Thymus (tissue), 11 donors: ENCODE data around the gene ZNF333. TPM values are rescaled to one million over a fixed set of nuclear protein-coding genes. Genes with fewer than 3 reads are reported as not detected.

Experiments used
- DNase-seq, 9 donors: peaks; one replicate each; pipeline ENCODE4 v3.0.0-alpha.2; 2013; ENCODE audit warnings: low spot score in 9 of 9, low read depth in 6 of 9, missing footprints in 1 of 9
- H3K27ac ChIP-seq, 2 donors: one replicate each; pipeline ENCODE4 v1.5.1; 2013; ENCODE audit warnings: control low read depth in 1 of 2, low read depth in 1 of 2, low read length in 1 of 2, mild to moderate bottlenecking in 1 of 2, moderate library complexity in 1 of 2
- H3K27me3 ChIP-seq, 2 donors: one replicate each; pipeline ENCODE4 v1.5.1; 2013; ENCODE audit warnings: low read length in 1 of 2; ENCODE audit not compliant: control insufficient read depth in 2 of 2, insufficient read depth in 1 of 2
- H3K36me3 ChIP-seq, 2 donors: one replicate each; pipeline ENCODE4 v1.5.1; 2013; ENCODE audit warnings: low read length in 1 of 2, mild to moderate bottlenecking in 1 of 2, moderate library complexity in 1 of 2; ENCODE audit not compliant: control insufficient read depth in 2 of 2, insufficient read depth in 2 of 2
- H3K4me1 ChIP-seq, 2 donors: one replicate each; pipeline ENCODE4 v1.5.1; 2013; ENCODE audit warnings: low read length in 2 of 2; ENCODE audit not compliant: control insufficient read depth in 2 of 2, insufficient read depth in 2 of 2
- H3K4me3 ChIP-seq, 2 donors: one replicate each; pipeline ENCODE4 v1.5.1; 2013; ENCODE audit warnings: low read length in 2 of 2, control low read depth in 1 of 2, mild to moderate bottlenecking in 1 of 2
- H3K9me3 ChIP-seq, 2 donors: one replicate each; pipeline ENCODE4 v1.5.1; 2013; ENCODE audit warnings: low read length in 1 of 2, mild to moderate bottlenecking in 1 of 2; ENCODE audit not compliant: control insufficient read depth in 2 of 2, insufficient read depth in 1 of 2
- WGBS: extraction: QIAGEN DNeasy Blood & Tissue Kit; methylation state at CpG from one replicate; pipeline ENCODE4 v1.1.7; 2013; 5-methylcytosine and 5-hydroxymethylcytosine counted together
- polyA plus RNA-seq: library from polyadenylated mRNA; stranded (reverse); fragments of 200-250 nt; gene quantifications from one replicate; pipeline ENCODE4 v1.2.3, GENCODE V29; 2013
- total RNA-seq: library from RNA; stranded (reverse); fragments of 120-200 nt; gene quantifications from one replicate; pipeline ENCODE4 v1.2.4, GENCODE V29; 2013
- donor health status: healthy.

ZNF333 gene
- total and polyA plus RNA-seq, 2 donors, result 6.8 to 14.5 TPM

DNA sequence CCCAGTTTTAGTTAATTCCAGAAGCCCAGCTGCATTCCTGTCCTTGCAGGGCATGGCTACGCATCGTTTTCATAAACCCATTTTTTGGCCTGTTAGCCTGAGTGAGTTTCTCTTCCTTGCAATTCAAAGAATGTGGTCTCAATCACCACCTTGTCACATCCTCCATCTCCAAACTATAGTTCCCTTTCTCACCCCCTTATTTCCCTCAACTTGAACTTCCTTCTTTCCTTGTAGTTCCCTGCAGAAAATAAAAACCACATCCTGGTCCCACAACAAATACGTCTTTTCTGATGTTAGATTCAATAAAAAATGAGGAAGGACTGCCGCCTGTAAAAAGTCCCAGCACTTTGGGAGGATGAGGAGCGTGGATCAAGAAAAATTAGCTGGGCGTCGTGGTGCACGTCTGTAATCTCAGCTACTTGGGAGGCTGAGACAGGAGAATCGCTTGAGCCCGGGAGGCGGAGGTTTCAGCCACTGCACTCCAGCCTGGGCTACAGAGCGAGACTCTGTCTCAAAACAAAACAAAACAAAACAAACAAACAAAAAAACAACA lies 28.4 kb upstream of the ZNF333 start:
- Histone ChIP-seq H3K9me3 (no peaks in the 10 kb centered on the region), H3K27ac (no peak overlapping the region), H3K36me3 (no peaks in the 10 kb centered on the region), H3K27me3 (no peaks in the 10 kb centered on the region), H3K4me3 (no peak overlapping the region), H3K4me1 (no peaks in the 10 kb centered on the region)
- WGBS, result 34% methylated on average over 12 of the region's 12 CpGs
- DNase-seq, result peak in 1 of 9 donors; percentile 12

DNA sequence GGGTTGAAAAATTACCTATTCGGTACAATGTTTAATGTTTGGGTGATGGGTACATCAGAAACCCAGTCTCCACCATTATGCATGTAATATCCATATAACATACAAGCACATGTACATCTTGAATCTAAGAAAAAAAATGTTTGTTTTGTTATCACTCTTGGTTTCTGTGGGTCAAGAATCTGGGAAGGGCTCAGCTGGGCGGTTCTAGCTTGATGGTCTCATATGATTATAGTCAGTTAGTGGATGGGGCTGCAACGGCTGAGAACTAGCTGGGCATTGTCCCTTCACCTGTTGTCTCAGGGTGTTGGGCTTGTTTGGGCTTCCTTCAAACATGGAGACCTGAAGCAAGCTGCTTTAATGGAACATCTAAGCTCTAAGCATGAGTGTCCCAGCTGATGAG lies 19.9 kb upstream of the ZNF333 start:
- DNase-seq, result no peak
- Histone ChIP-seq H3K27ac (no peak overlapping the region), H3K27me3 (peaks cover 0 to 3% of the 10 kb centered on the region in 2 donors), H3K4me1 (peaks cover 0 to 4% of the 10 kb centered on the region in 2 donors), H3K36me3 (no peaks in the 10 kb centered on the region), H3K9me3 (peaks cover 0 to 4% of the 10 kb centered on the region in 2 donors), H3K4me3 (no peak overlapping the region)
- WGBS, result 94% methylated on average over 3 of the region's 3 CpGs

GRCh38 chr19:14670408-14670807 lies 19.4 kb upstream of the ZNF333 start:
- DNase-seq, result no peak
- Histone ChIP-seq H3K4me3 (no peak overlapping the region), H3K36me3 (no peaks in the 10 kb centered on the region), H3K9me3 (peaks cover 0 to 4% of the 10 kb centered on the region in 2 donors), H3K27ac (no peak overlapping the region), H3K4me1 (peaks cover 0 to 4% of the 10 kb centered on the region in 2 donors), H3K27me3 (peaks cover 0 to 3% of the 10 kb centered on the region in 2 donors)
- WGBS, result 89% methylated on average over 2 of the region's 2 CpGs

GRCh38 chr19:14672188-14672872 lies 17.5 kb upstream of the ZNF333 start:
- H3K4me3 ChIP-seq, result no peak overlapping the region
- H3K4me1 ChIP-seq, result peaks cover 0 to 4% of the 10 kb centered on the region in 2 donors

DNA sequence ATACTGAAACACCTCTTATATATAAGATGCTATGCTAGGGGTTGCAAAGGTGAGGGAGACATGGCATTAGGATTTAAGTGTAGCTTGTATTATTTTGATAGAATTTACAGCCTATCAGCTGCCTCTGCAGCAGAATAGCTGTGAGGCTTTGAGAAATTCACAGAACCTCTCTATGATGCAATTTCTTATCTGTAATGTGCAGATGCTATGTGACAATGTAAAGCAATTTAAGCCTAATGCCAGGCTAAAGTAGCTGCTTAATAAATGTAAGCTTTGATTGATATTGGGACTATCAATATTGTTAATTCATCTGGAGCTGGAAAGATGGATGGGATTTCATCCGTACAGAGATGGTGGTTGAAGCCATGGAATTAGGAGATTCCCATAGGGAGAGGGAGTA lies 16.8 kb upstream of the ZNF333 start:
- H3K36me3 ChIP-seq, result no peaks in the 10 kb centered on the region
- no peak overlapping the region for H3K27ac ChIP-seq
- H3K4me3 ChIP-seq, result no peak overlapping the region
- 98% methylated on average over 1 of the region's 1 CpG for WGBS
- DNase-seq, result no peak
- peaks cover 0 to 3% of the 10 kb centered on the region in 2 donors for H3K27me3 ChIP-seq
- peaks cover 0 to 4% of the 10 kb centered on the region in 2 donors for H3K9me3 ChIP-seq
- H3K4me1 ChIP-seq, result peaks cover 0 to 4% of the 10 kb centered on the region in 2 donors

More at GRCh38 chr19:14672188-14672872, 17.5 kb upstream of the ZNF333 start:
- Histone ChIP-seq H3K27me3 (peaks cover 0 to 3% of the 10 kb centered on the region in 2 donors), H3K27ac (no peak overlapping the region), H3K9me3 (peaks cover 0 to 4% of the 10 kb centered on the region in 2 donors), H3K36me3 (no peaks in the 10 kb centered on the region)
- 93% methylated on average over 3 of the region's 3 CpGs for WGBS
- DNase-seq, result peak in 1 of 9 donors; percentile 2

DNA sequence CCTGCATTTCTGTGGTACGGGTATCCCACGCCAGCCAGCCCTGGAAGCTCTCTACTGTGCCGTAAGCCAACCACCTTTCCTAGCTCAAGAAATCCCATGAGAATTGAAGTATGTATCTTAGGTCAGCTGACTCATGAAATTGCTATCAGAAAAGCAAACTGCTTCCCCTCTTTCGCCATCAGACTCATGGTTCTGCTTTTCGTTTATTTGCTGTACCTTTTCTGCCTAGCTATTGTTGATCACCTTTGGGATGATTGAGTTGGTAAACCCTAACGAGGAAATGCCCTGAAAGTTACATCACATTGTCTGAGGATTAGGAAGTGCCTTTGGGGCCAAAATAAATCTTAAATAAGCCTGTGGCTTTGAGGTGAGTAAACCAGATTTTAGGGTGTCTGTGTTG lies 15.1 kb upstream of the ZNF333 start, which contains the start of gene ADGRE3:
Gene ADGRE3 (minus strand): TSS at position 81 of the 400 bp plus-strand sequence. CDS start 74 bp downstream, at position 7.
- Histone ChIP-seq H3K27ac (no peak within 1 kb of the TSS), H3K4me1 (peaks cover 0 to 4% of the 10 kb centered on the region in 2 donors), H3K9me3 (peaks cover 0 to 4% of the 10 kb centered on the region in 2 donors), H3K27me3 (peaks cover 0 to 3% of the 10 kb centered on the region in 2 donors), H3K4me3 (no peak within 1 kb of the TSS), H3K36me3 (no peaks in the 10 kb centered on the region)
- WGBS, result 27% methylated on average over 6 of the region's 6 CpGs
- DNase-seq, result no peak

DNA sequence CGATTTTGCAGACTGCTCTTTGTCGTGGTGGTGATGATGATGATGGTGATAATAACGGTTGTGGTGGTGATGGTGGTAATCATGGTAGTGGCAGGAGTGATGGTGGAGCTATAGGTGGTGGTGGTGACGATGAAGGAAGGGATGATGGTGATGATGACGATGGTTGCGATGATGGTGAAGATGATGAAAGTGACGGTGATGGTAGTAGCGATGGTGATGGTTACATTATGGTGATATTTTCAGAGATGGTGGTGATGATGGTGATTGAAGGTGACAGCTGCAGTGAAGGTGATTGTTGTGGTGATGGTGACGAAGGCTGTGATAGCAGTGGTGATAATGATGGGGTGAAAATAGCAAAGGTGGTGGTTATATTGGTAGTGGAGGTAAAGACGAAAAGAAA lies 13.1 kb upstream of the ZNF333 start:
- no peak for DNase-seq
- H3K9me3 ChIP-seq, result no peaks in the 10 kb centered on the region
- peaks cover 0 to 4% of the 10 kb centered on the region in 2 donors for H3K4me1 ChIP-seq
- 94% methylated on average over 10 of the region's 10 CpGs for WGBS
- no peak overlapping the region for H3K27ac ChIP-seq
- peaks cover 0 to 3% of the 10 kb centered on the region in 2 donors for H3K27me3 ChIP-seq
- no peaks in the 10 kb centered on the region for H3K36me3 ChIP-seq
- no peak overlapping the region for H3K4me3 ChIP-seq

- DNase-seq, result no peak
These were observed 12.4 kb upstream of the ZNF333 start for GRCh38 chr19:14677464-14677863.

DNA sequence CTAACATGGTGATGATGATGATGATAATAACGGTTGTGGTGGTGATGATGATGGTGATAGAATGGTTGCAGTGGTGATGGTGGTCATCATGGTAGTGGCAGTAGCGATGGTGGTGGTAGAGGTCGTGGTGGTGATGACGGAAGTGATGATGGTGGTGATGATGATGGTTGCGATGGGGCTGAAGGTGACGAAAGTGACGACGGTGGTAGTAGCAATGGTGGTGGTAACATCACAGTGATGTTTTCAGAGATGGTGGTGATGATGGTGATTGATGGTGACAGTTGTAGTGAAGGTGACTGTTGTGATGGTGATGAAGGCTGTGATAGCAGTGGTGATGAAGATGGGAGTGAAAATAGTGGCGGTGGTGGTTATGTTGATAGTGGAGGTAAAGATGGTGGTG lies 11.6 kb upstream of the ZNF333 start:
- 86% methylated on average over 9 of the region's 9 CpGs for WGBS
- Histone ChIP-seq H3K36me3 (no peaks in the 10 kb centered on the region), H3K4me3 (no peak overlapping the region), H3K9me3 (no peaks in the 10 kb centered on the region), H3K27me3 (peaks cover 0 to 3% of the 10 kb centered on the region in 2 donors), H3K4me1 (no peaks in the 10 kb centered on the region), H3K27ac (no peak overlapping the region)
- DNase-seq, result no peak

More at GRCh38 chr19:14677464-14677863, 12.4 kb upstream of the ZNF333 start:
- Histone ChIP-seq H3K4me3 (no peak overlapping the region), H3K27me3 (peaks cover 0 to 3% of the 10 kb centered on the region in 2 donors), H3K9me3 (no peaks in the 10 kb centered on the region), H3K36me3 (no peaks in the 10 kb centered on the region), H3K4me1 (peaks cover 0 to under 1% of the 10 kb centered on the region in 2 donors), H3K27ac (no peak overlapping the region)
- 95% methylated on average over 6 of the region's 6 CpGs for WGBS
